Dermis microvascular lymphatic vessel endothelial cell (primary cell): Measurements from ENCODE around the gene TPPP. TPM values are rescaled to one million over a fixed set of nuclear protein-coding genes. Genes with fewer than 3 reads are reported as not detected.

Experiments used
- total RNA-seq: library from RNA; depleted of rRNA; stranded (reverse); fragments of >200 nt; gene quantifications from 2 replicates; pipeline ENCODE4 v1.2.1, GENCODE V29; 2014

The TPPP gene
- total RNA-seq, 1 donor from 2014 or later: 0.13 TPM

Other genes starting within 250 kb of the TPPP start
- 0.51 and 1.4 TPM in 2 replicates for gene SLC9A3, start 168.9 kb downstream of the TPPP start, total RNA-seq
- gene CEP72, start 81.0 kb downstream of the TPPP start, total RNA-seq: 2.1 and 2.4 TPM in 2 replicates
- not detected in 2 replicates for gene ZDHHC11B, start 91.4 kb upstream of the TPPP start, total RNA-seq
- gene ZDHHC11, start 157.6 kb upstream of the TPPP start, total RNA-seq: 0.26 and 1.5 TPM in 2 replicates
- 26.6 and 31.6 TPM in 2 replicates for gene BRD9, start 199.4 kb upstream of the TPPP start, total RNA-seq
- 8.7 and 19.4 TPM in 2 replicates for gene TRIP13, start 199.5 kb upstream of the TPPP start, total RNA-seq